ENCODE measurements around the gene SNRK.

SNRK gene

GRCh38 chr3:43345246-43345645, 58.9 kb downstream of the SNRK start:
- Histone ChIP-seq H3K4me3 (ENCODE audit: low read depth in 1 of 2, low read length in 1 of 2) (no peak overlapping the region), H3K27ac (peak overlapping the region; percentile 61), H3K36me3 (peaks cover 100% of the 10 kb centered on the region), H3K27me3 (no peaks in the 10 kb centered on the region), H3K9me3 (peaks cover 5% of the 10 kb centered on the region), H3K4me1 (ENCODE audit: control insufficient read depth in 1 of 2, insufficient read depth in 1 of 2, low read depth in 1 of 2, low read length in 1 of 2) (no peaks in the 10 kb centered on the region)
- no peak for TF ChIP-seq CTCF (IDR thresholded peaks at IDR 0.05)

GRCh38 chr3:43345877-43346276, 59.5 kb downstream of the SNRK start:
- TF ChIP-seq CTCF (IDR thresholded peaks at IDR 0.05): no peak
- no peaks in the 10 kb centered on the region for H3K27me3 ChIP-seq
- no peak overlapping the region for H3K4me3 ChIP-seq (ENCODE audit: low read depth in 1 of 2, low read length in 1 of 2)
- no peaks in the 10 kb centered on the region for H3K4me1 ChIP-seq (ENCODE audit: control insufficient read depth in 1 of 2, insufficient read depth in 1 of 2, low read depth in 1 of 2, low read length in 1 of 2)
- H3K27ac ChIP-seq: peak overlapping the region; percentile 61
- H3K9me3 ChIP-seq: peaks cover 5% of the 10 kb centered on the region
- peaks cover 100% of the 10 kb centered on the region for H3K36me3 ChIP-seq

- Histone ChIP-seq H3K27me3 (no peaks in the 10 kb centered on the region), H3K36me3 (peaks cover 93% of the 10 kb centered on the region), H3K9me3 (peaks cover 5% of the 10 kb centered on the region), H3K4me1 (ENCODE audit: control insufficient read depth in 1 of 2, insufficient read depth in 1 of 2, low read depth in 1 of 2, low read length in 1 of 2) (no peaks in the 10 kb centered on the region), H3K4me3 (ENCODE audit: low read depth in 1 of 2, low read length in 1 of 2) (no peak overlapping the region), H3K27ac (peak overlapping the region; percentile 61)
- TF ChIP-seq CTCF (IDR thresholded peaks at IDR 0.05): no peak
Observed at GRCh38 chr3:43346978-43347749, 60.8 kb downstream of the SNRK start.

- Histone ChIP-seq H3K4me1 (ENCODE audit: control insufficient read depth in 1 of 2, insufficient read depth in 1 of 2, low read depth in 1 of 2, low read length in 1 of 2) (no peaks in the 10 kb centered on the region), H3K27ac (peak overlapping the region; percentile 61), H3K9me3 (peaks cover 5% of the 10 kb centered on the region), H3K4me3 (ENCODE audit: low read depth in 1 of 2, low read length in 1 of 2) (no peak overlapping the region), H3K27me3 (no peaks in the 10 kb centered on the region), H3K36me3 (peaks cover 87% of the 10 kb centered on the region)
- TF ChIP-seq CTCF (IDR thresholded peaks at IDR 0.05): no peak
Observed at GRCh38 chr3:43347774-43348173, 61.4 kb downstream of the SNRK start.

- no peaks in the 10 kb centered on the region for H3K27me3 ChIP-seq
- peaks cover 5% of the 10 kb centered on the region for H3K9me3 ChIP-seq
- no peaks in the 10 kb centered on the region for H3K4me1 ChIP-seq (ENCODE audit: control insufficient read depth in 1 of 2, insufficient read depth in 1 of 2, low read depth in 1 of 2, low read length in 1 of 2)
- no peak overlapping the region for H3K4me3 ChIP-seq (ENCODE audit: low read depth in 1 of 2, low read length in 1 of 2)
- H3K27ac ChIP-seq: peak overlapping the region; percentile 68
- H3K36me3 ChIP-seq: peaks cover 81% of the 10 kb centered on the region
- no peak for TF ChIP-seq CTCF (IDR thresholded peaks at IDR 0.05)
Observed at GRCh38 chr3:43348350-43348749, 62.0 kb downstream of the SNRK start.

Measured in neutrophil (primary cell).